GM18873 (cell line): Measurements from ENCODE around the gene APLF.
"Not testable (repeated sequence)": the region's sequence is repeated elsewhere in the genome, so short reads cannot be mapped to it uniquely, and the experiment has no call there.

Experiments
- ATAC-seq: cut with Tn5 transposase; IDR thresholded peaks from one replicate; pipeline ENCODE4 v1.9.1; 2021; ENCODE audit warnings: mild to moderate bottlenecking, moderate library complexity, moderate number of reproducible peaks; ENCODE audit not compliant: unreplicated experiment, low FRiP score

The APLF gene

DNA sequence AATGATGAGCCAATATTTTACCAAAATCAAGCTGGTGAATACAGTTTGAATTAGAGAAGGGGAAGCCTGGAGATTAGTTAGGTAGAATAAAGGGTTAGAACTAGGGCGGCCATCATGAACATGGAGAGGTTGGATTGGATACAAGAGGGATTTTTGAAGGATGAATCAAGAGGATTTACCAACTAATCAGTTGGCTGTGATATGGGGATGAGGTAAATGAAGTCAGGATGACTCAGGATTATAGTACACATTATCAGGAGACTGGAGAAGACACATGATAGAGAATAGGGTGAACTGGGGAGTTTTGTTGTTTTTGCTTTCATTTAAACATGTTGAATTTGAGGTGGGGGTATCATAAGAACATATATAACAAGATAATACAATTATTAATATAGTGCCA lies 102.2 kb downstream of the APLF start:
- ATAC-seq = no peak

DNA sequence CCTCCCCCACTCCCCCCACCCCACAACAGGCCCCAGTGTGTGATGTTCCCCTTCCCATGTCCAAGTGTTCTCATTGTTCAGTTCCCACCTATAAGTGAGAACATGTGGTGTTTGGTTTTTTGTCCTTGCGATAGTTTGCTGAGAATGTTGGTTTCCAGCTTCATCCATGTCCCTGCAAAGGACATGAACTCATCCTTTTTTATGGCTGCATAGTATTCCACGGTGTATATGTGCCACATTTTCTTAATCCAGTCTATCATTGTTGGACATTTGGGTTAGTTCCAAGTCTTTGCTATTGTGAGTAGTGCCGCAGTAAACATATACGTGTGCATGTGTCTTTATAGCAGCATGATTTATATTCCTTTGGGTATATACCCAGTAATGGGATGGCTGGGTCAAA lies 103.0 kb downstream of the APLF start:
- ATAC-seq = not testable (repeated sequence)

DNA sequence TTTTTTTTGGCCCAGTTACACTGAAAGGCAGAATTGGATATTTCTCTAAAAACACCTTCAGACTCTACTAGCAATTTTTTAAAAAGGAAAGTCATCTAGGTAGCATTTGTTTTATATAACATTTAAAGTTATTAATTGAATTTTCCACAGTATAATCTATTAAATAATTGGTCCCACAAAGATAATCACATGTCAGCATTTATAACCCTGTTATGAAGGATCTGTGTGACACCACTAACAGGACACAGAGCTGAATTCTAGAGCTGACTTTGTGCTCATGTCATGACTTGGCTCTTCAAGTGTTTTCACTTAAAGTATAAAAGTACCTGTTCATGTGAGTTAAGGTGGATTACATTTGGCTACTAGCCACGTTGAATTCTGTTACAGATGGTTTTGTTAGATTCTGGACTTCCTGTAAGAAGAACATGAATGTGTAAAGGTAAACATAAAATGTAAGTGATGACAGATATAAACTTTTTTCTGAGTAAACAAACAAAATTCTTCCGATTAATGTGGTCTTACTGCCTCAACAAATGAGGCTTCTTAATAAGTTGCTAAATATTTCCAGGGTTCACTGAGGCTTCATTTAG lies 106.9 kb downstream of the APLF start:
- no peak for ATAC-seq

DNA sequence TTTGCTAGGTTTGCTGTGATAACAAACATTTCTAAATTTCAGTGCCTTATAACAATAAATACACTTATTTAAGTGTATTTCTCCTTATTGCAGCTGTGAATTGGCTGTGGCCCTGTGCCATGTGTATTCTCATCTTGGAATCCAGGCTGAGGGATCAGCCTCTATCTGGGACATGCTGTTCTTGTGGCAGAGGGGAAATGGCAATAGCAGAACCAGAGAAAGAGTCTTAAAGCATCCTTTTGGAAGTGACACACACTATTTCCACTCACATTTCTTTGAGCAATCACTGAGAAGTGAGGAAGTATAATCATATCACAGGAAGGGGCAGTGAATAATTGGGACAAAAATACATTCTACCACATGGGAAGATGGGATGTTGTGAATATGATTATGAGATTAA lies 109.8 kb downstream of the APLF start:
- no peak for ATAC-seq

DNA sequence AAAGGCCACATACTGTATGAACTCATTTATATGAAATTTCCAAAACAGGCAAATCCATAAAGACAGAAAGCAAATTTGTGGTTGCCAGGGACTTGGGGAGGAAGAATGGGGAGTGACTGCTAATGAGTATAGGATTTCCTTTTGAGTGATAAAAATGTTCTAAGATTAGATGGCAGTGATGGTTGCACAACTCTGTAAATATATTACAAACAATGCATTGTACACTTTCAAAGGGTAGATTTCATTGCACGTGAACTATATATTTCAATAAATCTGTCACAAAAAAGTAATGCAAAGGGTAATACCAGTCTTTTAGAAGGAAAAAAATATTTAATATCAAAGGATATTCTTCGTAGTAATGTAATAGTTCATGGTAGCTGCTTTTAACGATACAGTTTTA lies 112.3 kb downstream of the APLF start:
- ATAC-seq = no peak

DNA sequence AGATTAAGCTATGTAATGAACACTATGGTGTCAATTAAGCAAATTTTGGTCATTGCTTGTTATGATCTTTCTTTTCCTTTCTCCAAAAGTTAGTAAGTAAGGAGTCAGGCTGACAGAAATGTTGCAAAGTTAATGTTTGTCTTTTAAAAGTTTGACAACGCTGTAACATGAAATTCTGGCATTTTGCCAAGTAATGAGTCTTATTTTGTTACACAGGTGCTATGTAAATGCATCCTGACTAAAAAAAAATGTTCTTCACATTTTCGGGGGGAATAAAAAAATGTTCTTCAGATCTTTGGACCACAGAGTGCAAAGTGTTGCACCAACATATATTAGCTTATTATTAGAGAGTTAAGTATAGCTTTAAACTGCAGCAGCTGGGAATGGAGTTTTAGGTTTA lies 121.2 kb downstream of the APLF start:
- ATAC-seq = no peak

DNA sequence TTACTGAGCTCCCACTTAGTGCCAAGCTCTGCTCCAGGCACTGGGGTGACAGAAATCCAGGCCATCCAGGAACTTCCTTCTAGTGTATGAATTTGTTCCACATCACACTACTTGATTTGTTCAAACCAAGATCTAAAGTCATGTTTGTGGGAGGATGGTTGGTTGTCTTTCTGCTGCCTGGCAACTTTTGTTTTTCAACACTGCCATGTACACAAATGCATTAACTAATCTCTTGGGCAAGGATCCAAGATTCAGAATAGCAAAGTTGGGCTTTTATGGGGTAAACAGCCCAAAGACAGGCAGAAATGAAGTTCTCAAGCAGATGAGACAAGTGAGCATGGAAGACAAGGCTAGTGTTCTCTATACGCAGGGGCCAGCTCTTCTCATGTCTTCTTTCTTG lies 122.6 kb downstream of the APLF start:
- no peak for ATAC-seq

DNA sequence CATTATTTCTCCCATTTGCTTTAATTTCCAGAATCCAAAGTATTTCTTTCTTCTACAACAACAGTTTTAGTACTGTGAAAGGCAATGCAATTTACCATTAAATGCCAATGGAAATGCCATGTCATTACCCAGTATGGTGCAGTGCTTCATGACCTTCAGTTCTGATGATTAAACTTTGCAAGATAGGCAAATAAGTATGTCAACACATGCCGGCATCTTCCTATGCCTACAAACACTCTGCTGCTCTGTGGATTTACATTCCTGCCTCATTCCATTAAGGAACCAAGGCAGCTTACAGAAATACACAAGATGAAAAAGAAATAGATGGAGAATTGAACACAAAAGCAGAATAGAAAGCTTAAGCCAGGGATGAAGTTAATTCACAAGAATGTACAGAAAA lies 123.3 kb downstream of the APLF start:
- ATAC-seq = no peak

DNA sequence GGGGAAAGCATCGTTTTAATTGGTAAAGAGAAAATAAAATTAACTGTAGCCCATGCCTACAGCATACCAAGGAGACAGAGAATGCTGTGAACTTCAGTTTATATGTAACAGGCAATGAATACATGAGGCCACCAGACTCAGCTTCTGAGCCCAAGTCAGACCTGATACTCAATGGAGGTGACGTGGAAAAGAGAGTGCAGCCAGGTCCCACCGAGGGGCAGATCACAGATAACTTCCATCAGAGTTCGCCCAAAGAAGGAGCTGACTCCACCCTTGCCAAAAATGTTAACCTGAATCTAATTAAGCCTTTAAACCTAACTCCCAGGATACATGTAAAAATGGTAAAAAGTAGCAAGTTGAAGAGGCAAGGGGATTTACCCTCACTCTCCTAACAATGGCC lies 123.8 kb downstream of the APLF start:
- no peak for ATAC-seq

DNA sequence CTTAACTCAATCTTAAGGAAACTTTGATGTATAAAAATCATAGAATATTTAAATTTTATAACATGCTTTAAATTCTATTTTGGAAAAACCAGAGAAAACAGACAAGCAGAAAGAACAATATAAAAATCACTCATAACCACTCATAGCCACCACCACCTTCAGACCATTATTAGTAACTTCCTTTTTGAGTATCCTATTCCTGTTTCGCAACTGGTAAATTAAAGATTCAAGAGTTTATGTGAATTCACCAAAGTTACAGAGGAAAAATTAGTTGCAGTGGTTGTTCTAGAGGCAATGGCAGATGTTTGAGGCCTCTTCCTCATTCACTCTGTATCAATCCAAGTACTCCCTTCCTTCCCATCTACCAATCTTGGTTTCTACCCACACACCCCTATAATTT lies 126.7 kb downstream of the APLF start:
- ATAC-seq = no peak

DNA sequence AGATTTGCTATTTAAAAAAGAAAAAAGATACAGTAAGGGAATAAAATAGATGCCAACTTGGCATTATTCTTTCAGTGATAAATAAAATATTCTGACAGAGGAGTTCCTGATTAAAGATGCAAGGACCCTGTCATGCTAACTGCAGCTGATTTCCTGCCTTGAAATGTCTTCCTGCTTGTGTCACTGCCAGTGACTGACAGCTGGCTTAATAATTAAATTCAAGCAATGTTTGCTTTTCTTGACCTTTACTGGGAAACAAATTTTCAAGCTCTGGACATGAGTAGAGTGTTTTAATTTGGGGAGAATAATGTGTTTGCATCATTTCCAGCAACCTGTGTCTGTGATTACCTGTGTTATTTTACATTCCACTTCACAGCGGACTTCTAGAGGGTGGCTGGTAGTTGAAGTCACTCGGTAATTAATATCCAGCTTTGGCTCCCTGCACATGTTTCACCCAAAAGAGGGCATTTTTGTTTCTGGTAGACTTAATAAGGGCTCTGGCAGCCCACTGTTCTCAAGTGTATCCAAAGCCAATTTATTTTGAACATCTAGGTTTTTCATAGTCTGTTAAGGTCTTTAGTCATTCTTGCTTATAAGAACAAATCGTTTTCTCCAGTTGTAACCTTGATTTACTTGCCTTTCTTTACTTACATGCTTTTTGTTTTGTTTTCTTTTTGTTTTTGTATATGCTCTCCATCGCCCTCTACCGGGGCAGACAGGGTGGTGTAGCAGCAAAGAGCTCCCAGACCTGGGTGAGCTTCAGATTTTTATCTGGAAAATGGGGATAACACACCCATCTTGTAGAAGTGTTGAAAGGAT lies 127.5 kb downstream of the APLF start:
- ATAC-seq = no peak

DNA sequence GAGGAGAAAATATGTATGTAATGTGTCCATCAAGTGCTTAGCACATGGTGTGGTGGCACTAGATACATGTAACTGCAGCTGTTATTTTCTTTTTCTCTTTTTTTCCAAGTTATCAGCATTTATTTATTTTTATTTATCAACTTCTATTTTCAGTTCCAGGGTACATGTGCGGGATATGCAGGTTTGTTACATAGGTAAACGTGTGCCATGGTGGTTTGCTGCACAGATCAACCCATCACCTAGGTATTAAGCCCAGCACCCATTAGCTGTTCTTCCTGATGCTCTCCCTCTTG lies 128.1 kb downstream of the APLF start:
- ATAC-seq = not testable (repeated sequence)

DNA sequence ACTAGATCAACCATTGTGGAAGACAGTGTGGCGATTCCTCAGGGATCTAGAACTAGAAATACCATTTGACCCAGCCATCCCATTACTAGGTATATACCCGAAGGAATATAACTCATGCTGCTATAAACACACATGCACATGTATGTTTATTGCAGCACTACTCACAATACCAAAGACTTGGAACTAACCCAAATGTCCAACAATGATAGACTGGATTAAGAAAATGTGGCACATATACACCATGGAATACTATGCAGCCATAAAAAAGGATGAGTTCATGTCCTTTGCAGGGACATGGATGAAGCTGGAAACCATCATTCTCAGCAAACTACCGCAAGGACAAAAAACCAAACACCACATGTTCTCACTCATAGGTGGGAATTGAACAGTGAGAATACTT lies 133.1 kb downstream of the APLF start:
- not testable (repeated sequence) for ATAC-seq

DNA sequence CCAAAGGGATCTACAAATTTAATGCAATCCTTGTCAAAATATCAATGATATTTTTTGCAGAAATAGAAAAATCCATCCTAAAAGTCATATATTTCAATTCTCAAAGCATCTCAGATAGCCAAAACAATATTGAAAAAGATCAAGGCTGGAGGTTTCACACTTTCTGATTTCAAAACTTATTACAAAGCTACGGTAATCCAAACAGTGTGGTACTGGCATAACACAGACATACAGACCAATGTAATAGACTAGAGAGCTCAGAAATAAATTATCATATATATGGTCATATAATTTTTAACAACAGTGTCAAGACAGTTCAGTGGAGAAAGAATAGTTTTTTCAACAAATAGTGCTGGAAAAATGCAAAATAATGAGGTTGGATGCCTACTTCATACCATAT lies 135.7 kb downstream of the APLF start:
- no peak for ATAC-seq

DNA sequence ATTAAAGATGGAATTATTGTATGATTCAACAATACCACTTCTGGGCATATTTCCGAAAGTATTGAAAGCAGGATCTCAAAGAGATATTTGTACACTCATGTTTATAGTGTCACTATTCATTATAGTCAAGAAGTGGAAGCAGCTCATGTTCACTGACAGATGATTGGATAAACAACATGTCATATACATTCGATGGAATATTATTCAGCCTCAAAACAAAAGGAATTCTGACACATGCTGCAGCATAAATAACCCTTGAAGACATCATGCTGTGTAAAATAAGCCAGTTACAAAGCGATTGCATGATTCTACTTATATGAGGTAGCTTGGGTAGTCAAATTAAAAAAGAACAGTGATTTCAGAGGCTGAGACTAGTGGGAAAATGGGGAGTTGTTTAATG lies 136.7 kb downstream of the APLF start:
- no peak for ATAC-seq

DNA sequence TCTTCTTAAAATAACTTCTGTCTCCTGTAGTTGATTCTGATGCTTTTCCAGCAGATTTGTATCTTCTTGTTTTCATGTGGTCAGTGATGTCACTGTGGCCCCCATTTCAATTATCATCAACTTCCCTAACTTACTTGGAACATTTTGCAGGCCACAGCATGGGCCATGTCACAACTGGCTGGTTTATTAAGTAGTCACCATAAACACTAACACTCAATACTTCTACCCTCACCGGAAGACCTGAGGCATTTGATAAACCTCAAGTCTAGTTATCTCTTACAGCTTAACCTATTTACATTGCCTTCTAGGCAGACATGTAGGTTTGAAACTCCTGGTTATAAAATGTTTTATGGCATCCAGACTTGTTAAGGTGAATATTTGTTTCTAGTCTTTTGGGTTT lies 138.6 kb downstream of the APLF start:
- ATAC-seq = no peak

DNA sequence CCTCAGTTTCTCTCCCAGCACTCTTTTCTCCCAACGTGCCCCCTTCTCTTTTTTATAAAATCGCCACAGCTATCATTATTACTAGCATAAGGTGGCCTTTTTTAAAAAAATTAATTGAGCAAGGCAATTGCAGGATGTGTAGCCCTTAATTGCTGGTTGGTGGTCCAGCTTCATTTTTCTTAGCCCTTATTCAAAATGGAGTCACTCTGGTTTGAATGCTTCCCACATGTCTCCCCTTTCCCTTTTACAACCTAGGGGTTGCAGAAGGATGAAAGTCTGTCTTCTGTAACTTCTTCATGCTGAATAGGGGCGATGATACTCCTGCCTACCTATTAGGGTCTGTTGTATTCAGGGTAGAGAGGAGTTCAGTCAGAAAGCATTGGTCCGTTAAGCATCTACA lies 139.4 kb downstream of the APLF start:
- ATAC-seq = no peak

DNA sequence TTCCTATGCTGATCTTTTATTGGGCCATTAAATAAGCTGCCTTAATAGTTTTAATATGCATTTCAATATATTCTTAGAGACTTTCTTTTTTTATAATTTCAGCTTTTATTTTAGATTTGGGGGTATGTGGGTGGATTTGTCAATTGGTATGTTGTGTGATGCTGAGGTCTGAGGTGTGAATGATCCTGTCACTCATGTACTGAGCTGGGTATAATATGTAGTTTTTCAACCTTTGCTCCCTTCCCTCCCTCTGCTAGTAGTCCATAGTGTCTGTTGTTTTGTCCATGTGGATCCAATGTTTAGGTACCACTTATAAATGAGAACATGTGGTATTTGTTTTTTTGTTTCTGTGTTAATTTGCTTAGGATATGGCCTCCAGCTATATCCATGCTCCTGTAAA lies 140.5 kb downstream of the APLF start:
- no peak for ATAC-seq

DNA sequence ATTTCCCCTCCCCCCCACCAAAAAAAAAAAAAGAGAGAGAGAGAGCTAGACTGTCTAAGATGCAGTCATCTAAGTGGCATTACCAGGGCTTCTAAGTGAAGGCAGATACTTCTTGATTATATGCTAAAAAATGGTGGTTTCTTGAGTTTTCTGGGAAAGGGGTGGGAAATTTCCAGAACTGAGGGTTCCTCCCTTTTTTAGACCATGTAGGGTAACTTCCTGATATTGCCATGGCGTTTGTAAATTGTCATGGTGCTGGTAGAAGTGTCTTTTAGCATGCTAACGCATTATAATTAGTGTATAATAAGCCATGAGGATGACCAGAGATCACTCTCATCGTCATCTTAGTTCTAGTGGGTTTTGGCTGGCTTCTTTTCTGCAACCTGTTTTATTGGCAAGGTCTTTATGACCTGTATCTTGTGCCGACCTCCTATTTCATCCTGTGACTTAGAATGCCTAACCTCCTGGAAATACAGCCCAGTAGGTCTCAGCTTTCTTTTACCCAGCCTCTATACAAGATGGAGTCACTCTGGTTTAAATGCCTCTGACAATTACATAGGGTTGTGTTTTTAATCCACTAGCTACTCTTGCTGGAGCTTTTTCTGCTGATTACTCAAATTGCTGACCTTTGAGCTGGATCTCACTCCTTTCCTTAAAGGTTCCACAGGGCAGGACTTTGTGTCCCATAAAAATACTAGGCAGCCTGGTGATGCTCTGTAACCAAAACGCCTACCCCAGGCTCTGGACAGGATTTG lies 145.6 kb downstream of the APLF start:
- no peak for ATAC-seq

DNA sequence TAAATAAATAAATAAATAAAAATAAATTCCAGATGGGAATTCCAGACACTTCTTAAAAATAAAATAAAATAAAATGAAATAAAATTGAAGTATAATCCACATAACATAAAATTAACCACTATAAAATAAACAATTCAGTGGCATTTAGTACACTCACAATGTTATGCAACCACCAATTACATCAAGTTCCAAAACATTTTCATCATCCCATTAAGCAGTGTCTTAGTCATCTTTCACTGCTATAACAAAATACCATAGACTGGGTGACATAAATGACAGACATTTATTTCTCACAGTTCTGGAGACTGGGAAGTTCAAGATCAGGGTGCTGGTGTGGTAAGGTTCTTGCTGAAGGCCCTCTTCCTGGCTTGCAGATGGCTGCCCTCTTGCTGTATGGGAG lies 153.4 kb downstream of the APLF start:
- ATAC-seq = no peak

DNA sequence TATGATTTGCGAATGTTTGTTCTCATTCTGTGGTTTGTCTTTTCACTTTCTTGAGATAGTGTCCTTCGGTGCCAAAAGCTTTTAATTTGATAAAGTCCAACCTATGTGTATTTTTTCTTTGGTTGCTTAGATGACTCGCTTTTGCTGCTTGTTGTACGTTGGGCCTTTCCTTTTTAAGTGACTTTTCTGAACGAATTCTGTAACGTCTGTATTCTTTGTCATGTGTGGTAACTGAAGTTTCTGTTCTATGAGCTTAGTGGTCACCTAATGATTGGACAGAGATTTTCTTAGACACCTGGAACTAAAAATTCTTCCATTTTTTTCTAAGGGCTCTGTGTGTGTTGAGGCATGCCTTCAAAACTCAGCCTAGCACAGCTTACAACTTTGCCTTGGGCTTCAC lies 156.4 kb downstream of the APLF start:
- ATAC-seq = no peak

DNA sequence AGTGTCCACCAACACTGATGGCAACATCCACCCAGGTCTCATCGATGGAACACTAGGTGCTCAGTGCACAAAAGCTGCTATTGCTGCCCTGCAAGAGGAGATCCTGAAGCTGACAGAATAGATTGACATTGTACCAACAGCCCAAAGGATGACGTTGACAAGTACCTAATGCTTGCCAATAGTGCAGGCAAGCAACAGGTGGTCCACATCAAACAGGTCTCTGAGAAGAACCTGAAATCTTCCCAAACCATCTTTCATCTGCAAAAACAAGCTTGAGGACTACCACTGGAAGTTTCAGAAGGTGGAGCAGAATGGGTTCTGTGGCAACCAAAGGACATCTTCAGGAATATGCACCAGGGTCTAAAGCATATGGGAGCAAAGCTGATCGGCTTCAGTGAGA lies 160.2 kb downstream of the APLF start:
- ATAC-seq = no peak
